Neural progenitor cell (in vitro differentiated cells): ENCODE measurements around the gene ANXA8. TPM values are rescaled to one million over a fixed set of nuclear protein-coding genes. Genes with fewer than 3 reads are reported as not detected.

Source experiments
- DNase-seq: peaks from one replicate; pipeline ENCODE4 v3.0.0-alpha.2; 2016; ENCODE audit warnings: low spot score
- H2AFZ ChIP-seq: fragments of 200-600 bp; sonication (generic); replicated peaks from 2 replicates; pipeline ENCODE4 v1.6.1; 2016; ENCODE audit warnings: antibody characterized with exemption
- H3F3A ChIP-seq: fragments of 200-600 bp; sonication (generic); 2 replicates; pipeline ENCODE4 v1.6.1; 2016; ENCODE audit warnings: antibody characterized with exemption, low read depth
- H3K27ac ChIP-seq: fragments of 200-600 bp; sonication (generic); 2 replicates; pipeline ENCODE4 v1.5.1; 2016; ENCODE audit warnings: mild to moderate bottlenecking
- H3K27me3 ChIP-seq: fragments of 200-600 bp; sonication (generic); 2 replicates; pipeline ENCODE4 v1.6.1; 2016; ENCODE audit warnings: mild to moderate bottlenecking, moderate library complexity
- H3K36me3 ChIP-seq: fragments of 200-600 bp; sonication (generic); 2 replicates; pipeline ENCODE4 v1.5.1; 2016
- H3K4me1 ChIP-seq: fragments of 200-600 bp; sonication (generic); 2 replicates; pipeline ENCODE4 v1.6.1; 2016; ENCODE audit warnings: mixed run types
- H3K4me2 ChIP-seq: fragments of 200-600 bp; sonication (generic); 2 replicates; pipeline ENCODE4 v1.6.1; 2016
- H3K4me3 ChIP-seq: fragments of 200-600 bp; sonication (generic); 2 replicates; pipeline ENCODE4 v1.5.1; 2016
- H3K79me2 ChIP-seq: fragments of 200-600 bp; sonication (generic); 2 replicates; pipeline ENCODE4 v1.6.1; 2016; ENCODE audit warnings: low read depth
- H3K9ac ChIP-seq: fragments of 200-600 bp; sonication (generic); 2 replicates; pipeline ENCODE4 v1.6.1; 2016
- H3K9me3 ChIP-seq: fragments of 200-600 bp; sonication (generic); 2 replicates; pipeline ENCODE4 v1.5.1; 2016; ENCODE audit warnings: low read depth
- H4K20me1 ChIP-seq: fragments of 200-600 bp; sonication (generic); 2 replicates; pipeline ENCODE4 v1.6.1; 2016; ENCODE audit warnings: low read depth
- H3K27ac Mint-ChIP-seq: 3 replicates; pipeline ENCODE4 v1.8.0; 2021; ENCODE audit warnings: mixed read lengths
- H3K27me3 Mint-ChIP-seq: 2 replicates; pipeline ENCODE4 v1.8.0; 2022; ENCODE audit warnings: low read depth, mild to moderate bottlenecking, inconsistent platforms, moderate library complexity, mixed read lengths; ENCODE audit not compliant: insufficient read depth
- H3K36me3 Mint-ChIP-seq: 3 replicates; pipeline ENCODE4 v1.8.0; 2021; ENCODE audit warnings: mixed read lengths
- H3K4me1 Mint-ChIP-seq: 3 replicates; pipeline ENCODE4 v1.8.0; 2021; ENCODE audit warnings: mixed read lengths
- H3K4me3 Mint-ChIP-seq: 3 replicates; pipeline ENCODE4 v1.8.0; 2021; ENCODE audit warnings: mild to moderate bottlenecking, moderate library complexity, mixed read lengths
- H3K9me3 Mint-ChIP-seq: 3 replicates; pipeline ENCODE4 v1.8.0; 2020; ENCODE audit warnings: mixed read lengths
- EZH2 ChIP-seq: fragments of 200-600 bp; sonication (generic); IDR thresholded peaks from 2 replicates; pipeline ENCODE4 v1.6.1; 2017; ENCODE audit warnings: antibody characterized with exemption, mild to moderate bottlenecking, moderate library complexity
- EZH2phosphoT487 ChIP-seq: fragments of 200-600 bp; sonication (generic); IDR thresholded peaks from 2 replicates; pipeline ENCODE4 v1.6.1; 2017; ENCODE audit warnings: antibody characterized with exemption
- total RNA-seq: library from RNA; depleted of rRNA; stranded (reverse); fragments of >200 nt; gene quantifications from 2 replicates; pipeline ENCODE4 v1.2.3, GENCODE V29; 2015; ENCODE audit warnings: low replicate concordance
- TF ChIP-seq, protein P1 (sequence below): fragments of 200-600 bp; sonication (generic); IDR thresholded peaks from 2 replicates; pipeline ENCODE4 v1.5.1; 2017; ENCODE audit warnings: antibody characterized with exemption, mild to moderate bottlenecking

ANXA8 gene
- total RNA-seq, 1 donor from 2014 or later = not detected

DNA sequence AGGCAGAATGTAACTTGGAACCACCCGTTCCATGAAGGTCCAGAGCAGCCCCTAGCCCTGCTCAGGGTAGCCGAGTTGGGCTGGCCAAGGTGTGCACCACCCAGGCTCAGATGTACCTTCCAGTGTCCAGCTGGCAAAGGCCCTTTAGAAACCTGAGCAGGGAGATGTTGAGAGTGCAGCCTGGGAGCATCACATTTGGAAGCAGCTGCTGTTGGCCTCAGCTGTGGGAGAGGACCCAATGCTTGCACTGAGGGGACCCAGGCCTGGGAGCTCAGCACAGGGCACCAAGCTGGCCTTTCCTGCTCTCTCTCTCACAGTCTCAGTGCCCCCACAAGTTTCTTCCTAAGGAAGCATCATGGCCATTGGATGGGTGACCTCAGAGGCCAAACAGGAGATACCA lies 33.5 kb downstream of the ANXA8 start:
- Mint-ChIP-seq H3K9me3 (peaks cover 7% of the 10 kb centered on the region), H3K36me3 (peaks cover 2% of the 10 kb centered on the region)

DNA sequence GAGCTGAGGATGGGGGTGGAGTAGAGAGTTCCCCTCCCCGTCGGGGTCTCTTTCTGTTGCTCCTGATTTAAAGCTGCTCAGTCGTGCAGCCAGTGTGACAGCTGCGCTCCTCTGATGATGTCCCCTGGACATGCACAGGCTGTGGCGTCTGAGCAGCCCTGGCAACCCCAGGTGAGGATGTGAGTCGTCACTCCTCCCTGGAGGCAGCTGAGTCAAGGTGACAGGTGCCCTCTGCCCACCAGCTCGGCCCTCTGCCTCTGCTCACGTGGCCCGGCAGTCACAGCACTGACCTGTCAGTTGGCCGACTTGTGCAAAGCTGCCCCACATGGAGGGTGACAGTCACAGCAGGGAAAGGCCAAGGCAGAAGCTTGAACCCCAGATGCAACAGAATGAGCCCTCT lies 33.9 kb downstream of the ANXA8 start:
- Histone ChIP-seq H3K79me2 (no peaks in the 10 kb centered on the region), H3K4me3 (no peak overlapping the region), H3K36me3 (no peaks in the 10 kb centered on the region), H3F3A (no peaks in the 10 kb centered on the region), H3K9me3 (no peaks in the 10 kb centered on the region), H3K27ac (no peak overlapping the region), H3K9ac (no peak overlapping the region), H4K20me1 (no peaks in the 10 kb centered on the region), H3K4me2 (no peak overlapping the region), H3K4me1 (no peaks in the 10 kb centered on the region), H3K27me3 (no peaks in the 10 kb centered on the region), H2AFZ (no peak overlapping the region)
- Mint-ChIP-seq H3K9me3 (peaks cover 11% of the 10 kb centered on the region), H3K27ac (no peak overlapping the region), H3K4me1 (peaks cover 11% of the 10 kb centered on the region), H3K4me3 (no peak overlapping the region), H3K27me3 (peaks cover 11% of the 10 kb centered on the region), H3K36me3 (peaks cover 2% of the 10 kb centered on the region)
- TF ChIP-seq EZH2 (no peak), EZH2phosphoT487 (no peak)
- TF ChIP-seq, protein P1, sequence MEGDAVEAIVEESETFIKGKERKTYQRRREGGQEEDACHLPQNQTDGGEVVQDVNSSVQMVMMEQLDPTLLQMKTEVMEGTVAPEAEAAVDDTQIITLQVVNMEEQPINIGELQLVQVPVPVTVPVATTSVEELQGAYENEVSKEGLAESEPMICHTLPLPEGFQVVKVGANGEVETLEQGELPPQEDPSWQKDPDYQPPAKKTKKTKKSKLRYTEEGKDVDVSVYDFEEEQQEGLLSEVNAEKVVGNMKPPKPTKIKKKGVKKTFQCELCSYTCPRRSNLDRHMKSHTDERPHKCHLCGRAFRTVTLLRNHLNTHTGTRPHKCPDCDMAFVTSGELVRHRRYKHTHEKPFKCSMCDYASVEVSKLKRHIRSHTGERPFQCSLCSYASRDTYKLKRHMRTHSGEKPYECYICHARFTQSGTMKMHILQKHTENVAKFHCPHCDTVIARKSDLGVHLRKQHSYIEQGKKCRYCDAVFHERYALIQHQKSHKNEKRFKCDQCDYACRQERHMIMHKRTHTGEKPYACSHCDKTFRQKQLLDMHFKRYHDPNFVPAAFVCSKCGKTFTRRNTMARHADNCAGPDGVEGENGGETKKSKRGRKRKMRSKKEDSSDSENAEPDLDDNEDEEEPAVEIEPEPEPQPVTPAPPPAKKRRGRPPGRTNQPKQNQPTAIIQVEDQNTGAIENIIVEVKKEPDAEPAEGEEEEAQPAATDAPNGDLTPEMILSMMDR = no peak
- no peak for DNase-seq

More for the DNA sequence above, 33.5 kb downstream of the ANXA8 start:
- no peaks in the 10 kb centered on the region for H3F3A ChIP-seq
- H2AFZ ChIP-seq = no peak overlapping the region
- H3K27me3 ChIP-seq = no peaks in the 10 kb centered on the region
- no peak overlapping the region for H3K4me2 ChIP-seq
- Mint-ChIP-seq H3K27ac (no peak overlapping the region), H3K4me3 (no peak overlapping the region), H3K4me1 (peaks cover 14% of the 10 kb centered on the region), H3K27me3 (peaks cover 11% of the 10 kb centered on the region)
- DNase-seq = no peak
- no peaks in the 10 kb centered on the region for H3K36me3 ChIP-seq
- H3K4me3 ChIP-seq = no peak overlapping the region
- H3K9me3 ChIP-seq = no peaks in the 10 kb centered on the region
- no peak overlapping the region for H3K9ac ChIP-seq
- no peak overlapping the region for H3K27ac ChIP-seq
- H4K20me1 ChIP-seq = no peaks in the 10 kb centered on the region
- no peaks in the 10 kb centered on the region for H3K79me2 ChIP-seq
- TF ChIP-seq EZH2phosphoT487 (no peak), EZH2 (no peak)
- TF ChIP-seq, protein P1 = no peak
- H3K4me1 ChIP-seq = no peaks in the 10 kb centered on the region

DNA sequence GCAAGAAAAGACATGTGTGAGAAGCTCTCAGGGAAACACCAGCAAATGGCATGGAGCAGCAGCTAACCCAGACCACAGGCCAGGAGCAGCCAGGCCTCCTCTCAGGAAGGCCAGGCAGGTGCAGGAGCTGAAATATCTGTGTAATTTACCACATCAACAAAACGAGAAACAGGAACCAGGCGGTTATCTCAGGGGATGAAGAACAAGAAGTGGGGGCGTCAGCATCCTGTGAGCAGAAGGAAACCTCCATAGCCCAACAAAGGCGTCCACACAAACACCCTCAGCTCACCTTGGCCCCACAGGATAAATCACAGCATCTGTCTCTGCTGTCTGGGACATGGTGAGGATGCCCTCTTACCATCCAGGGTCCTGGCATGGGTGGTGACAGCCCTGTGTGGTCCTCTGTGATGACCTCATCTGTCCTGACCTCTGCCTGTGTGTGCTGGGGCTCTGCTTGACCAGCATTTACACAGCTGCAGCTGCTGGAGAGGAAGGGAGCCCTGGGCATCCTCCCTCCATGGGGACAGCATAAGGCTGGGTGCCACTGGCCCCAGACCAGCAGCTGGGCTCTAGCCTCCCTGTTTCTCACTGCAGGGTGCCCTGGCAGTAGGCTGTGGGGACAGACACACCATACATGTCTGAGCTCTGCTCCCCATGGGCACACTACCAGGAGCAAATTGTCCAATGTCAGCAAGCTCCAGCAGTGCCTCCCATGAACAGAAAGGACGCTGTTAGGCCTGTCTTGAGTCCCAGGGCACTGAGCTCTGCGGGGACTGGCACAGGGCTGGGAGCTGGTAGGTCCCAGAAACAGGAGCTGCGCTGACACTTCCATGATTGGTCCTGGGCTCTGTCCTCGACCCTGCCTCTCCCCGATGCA lies 34.6 kb downstream of the ANXA8 start:
- H3K79me2 ChIP-seq = no peaks in the 10 kb centered on the region
- H3K4me3 Mint-ChIP-seq = no peak overlapping the region
- DNase-seq = no peak
- no peaks in the 10 kb centered on the region for H3K4me1 ChIP-seq
- H4K20me1 ChIP-seq = no peaks in the 10 kb centered on the region
- H3K36me3 Mint-ChIP-seq = peaks cover 2% of the 10 kb centered on the region
- no peak overlapping the region for H3K4me3 ChIP-seq
- TF ChIP-seq, protein P1 = no peak
- TF ChIP-seq EZH2phosphoT487 = no peak
- TF ChIP-seq EZH2 = no peak
- no peaks in the 10 kb centered on the region for H3K36me3 ChIP-seq
- no peak overlapping the region for H2AFZ ChIP-seq
- H3K27ac Mint-ChIP-seq = no peak overlapping the region
- H3K4me1 Mint-ChIP-seq = peaks cover 11% of the 10 kb centered on the region
- no peak overlapping the region for H3K4me2 ChIP-seq
- peaks cover 11% of the 10 kb centered on the region for H3K9me3 Mint-ChIP-seq
- no peaks in the 10 kb centered on the region for H3K9me3 ChIP-seq
- H3K27me3 ChIP-seq = no peaks in the 10 kb centered on the region
- no peak overlapping the region for H3K27ac ChIP-seq
- no peaks in the 10 kb centered on the region for H3F3A ChIP-seq
- H3K27me3 Mint-ChIP-seq = peaks cover 11% of the 10 kb centered on the region
- no peak overlapping the region for H3K9ac ChIP-seq
